Gastrocnemius medialis (tissue), 4 donors: ENCODE results near the gene METTL26. TPM values are rescaled to one million over a fixed set of nuclear protein-coding genes. Genes with fewer than 3 reads are reported as not detected.

Experiments used
- ATAC-seq, 2 donors: fragments of 150-250 bp; one replicate each; pipeline ENCODE4 v1.9.1; 2016
- DNase-seq, 2 donors: peaks; one replicate each; pipeline ENCODE4 v3.0.0-alpha.2; 2019
- H3K27ac ChIP-seq, 4 donors: fragments of 200-600 bp; sonication (generic); 1 replicate in 1 of 4; 2 replicates in 3 of 4; pipeline ENCODE4 v1.5.1; 2016 to 2018; ENCODE audit warnings: mild to moderate bottlenecking in 2 of 4, moderate library complexity in 1 of 4
- H3K27me3 ChIP-seq, 3 donors: fragments of 200-600 bp; sonication (generic) in 2 of 3; 1 replicate in 1 of 3; 2 replicates in 2 of 3; pipeline versions ENCODE4 v1.5.1 to v1.6.0; 2016 to 2019; ENCODE audit warnings: mild to moderate bottlenecking in 1 of 3, moderate library complexity in 1 of 3
- H3K36me3 ChIP-seq, 2 donors: fragments of 200-600 bp; sonication (generic) in 1 of 2; one replicate each; pipeline ENCODE4 v1.5.1; 2017 to 2018
- H3K4me1 ChIP-seq, 2 donors: fragments of 200-600 bp; sonication (generic) in 1 of 2; one replicate each; pipeline ENCODE4 v1.5.1; 2016 to 2017; ENCODE audit warnings: mild to moderate bottlenecking in 2 of 2
- H3K4me3 ChIP-seq, 4 donors: fragments of 200-600 bp; sonication (generic) in 3 of 4; 1 replicate in 1 of 4; 2 replicates in 3 of 4; pipeline ENCODE4 v1.5.1; 2016 to 2019; ENCODE audit warnings: mild to moderate bottlenecking in 2 of 4
- H3K9me3 ChIP-seq, 3 donors: fragments of 200-600 bp; sonication (generic) in 2 of 3; 1 replicate in 1 of 3; 2 replicates in 2 of 3; pipeline ENCODE4 v1.5.1; 2016 to 2019
- CTCF ChIP-seq, 5 experiments: fragments of 450-650 bp in 3 of 5; fragments of 200-600 bp in 2 of 5; sonication (generic) in 2 of 5; IDR thresholded peaks in 4 of 5; conservative IDR thresholded peaks in 1 of 5; 1 replicate in 4 of 5; 2 replicates in 1 of 5; pipeline ENCODE4 v1.5.1; 2016 to 2019; ENCODE audit warnings: antibody characterized with exemption in 5 of 5, mild to moderate bottlenecking in 3 of 5, moderate library complexity in 3 of 5
- POLR2A ChIP-seq, 2 donors: fragments of 450-650 bp; IDR thresholded peaks; one replicate each; pipeline ENCODE4 v1.6.1; 2017; ENCODE audit warnings: antibody characterized with exemption in 2 of 2, mild to moderate bottlenecking in 2 of 2, moderate library complexity in 2 of 2
- in situ Hi-C, 4 donors: fragments of 200-750 bp; cut with MboI; loops; one replicate each; pipeline versions ENCODE4 v1.15.0 to v1.8.0; 2017; ENCODE audit warnings: low sequenced_read_pairs in 4 of 4
- intact Hi-C: fragments of 100-400 bp; cut with DNase I; formaldehyde crosslinking; loops from one replicate; pipeline ENCODE4 v1.15.1; 2023; ENCODE audit warnings: low total_unique reads
- total RNA-seq, 4 donors: library from RNA; depleted of rRNA; stranded (reverse); fragments of >200 nt; gene quantifications; one replicate each; pipeline versions ENCODE4 v1.1.0 to v1.2.3, GENCODE V29; 2016

METTL26 gene
- total RNA-seq, 4 donors from 2014 or later = 114 to 212 (median 141) TPM

- ATAC-seq = no peak
- no peak overlapping the region for H3K4me3 ChIP-seq
Measured at GRCh38 chr16:595094-595528, 41.0 kb downstream of the METTL26 start.

GRCh38 chr16:593807-594206 lies 42.3 kb downstream of the METTL26 start:
- Histone ChIP-seq H3K4me3 (no peak overlapping the region), H3K4me1 (peaks cover 49 to 50% of the 10 kb centered on the region in 2 donors), H3K9me3 (no peaks in the 10 kb centered on the region), H3K27ac (peak overlapping the region; percentile 87 to 97 (median 95)), H3K27me3 (no peaks in the 10 kb centered on the region), H3K36me3 (no peaks in the 10 kb centered on the region)
- ATAC-seq (no peak), DNase-seq (no peak)
- TF ChIP-seq CTCF (IDR thresholded peaks at IDR 0.05 in 4 of 5, conservative IDR thresholded peaks at IDR 0.05 in 1 of 5) (no peak), POLR2A (IDR thresholded peaks at IDR 0.05) (no peak)
- in situ Hi-C loops = no loop called here
- intact Hi-C loops = no loop called here

More at GRCh38 chr16:595094-595528, 41.0 kb downstream of the METTL26 start:
- intact Hi-C loops (no loop called here), in situ Hi-C loops (no loop called here)
- Histone ChIP-seq H3K27ac (peak overlapping the region; percentile 87 to 97 (median 95)), H3K27me3 (no peaks in the 10 kb centered on the region), H3K9me3 (no peaks in the 10 kb centered on the region), H3K36me3 (no peaks in the 10 kb centered on the region), H3K4me1 (peaks cover 49 to 50% of the 10 kb centered on the region in 2 donors)
- no peak for DNase-seq
- TF ChIP-seq POLR2A (IDR thresholded peaks at IDR 0.05) = no peak
- no peak for TF ChIP-seq CTCF (IDR thresholded peaks at IDR 0.05 in 4 of 5, conservative IDR thresholded peaks at IDR 0.05 in 1 of 5)

- ATAC-seq (no peak), DNase-seq (peak in 1 of 2 donors; percentile 58)
- Histone ChIP-seq H3K27ac (peak overlapping the region; percentile 87 to 97 (median 95)), H3K4me1 (peaks cover 49 to 50% of the 10 kb centered on the region in 2 donors), H3K4me3 (peak overlapping the region in 2 of 4 donors; percentile 30 to 31), H3K9me3 (no peaks in the 10 kb centered on the region), H3K27me3 (no peaks in the 10 kb centered on the region), H3K36me3 (no peaks in the 10 kb centered on the region)
- intact Hi-C loops (no loop called here), in situ Hi-C loops (no loop called here)
- TF ChIP-seq POLR2A (IDR thresholded peaks at IDR 0.05) (no peak), CTCF (IDR thresholded peaks at IDR 0.05 in 4 of 5, conservative IDR thresholded peaks at IDR 0.05 in 1 of 5) (no peak)
Measured at GRCh38 chr16:593406-593805, 42.7 kb downstream of the METTL26 start.

- in situ Hi-C loops = no loop called here
- H3K9me3 ChIP-seq = no peaks in the 10 kb centered on the region
- TF ChIP-seq POLR2A (IDR thresholded peaks at IDR 0.05) (peak; percentile 52 to 61), CTCF (IDR thresholded peaks at IDR 0.05 in 4 of 5, conservative IDR thresholded peaks at IDR 0.05 in 1 of 5) (peak in 4 of 5 experiments; percentile 20 to 58 (median 38))
- H3K27me3 ChIP-seq = no peaks in the 10 kb centered on the region
- DNase-seq = peak; percentile 85 to 92
- peak overlapping the region; percentile 87 to 97 (median 95) for H3K27ac ChIP-seq
- H3K4me3 ChIP-seq = peak overlapping the region; percentile 30 to 80 (median 34)
- intact Hi-C loops = no loop called here
- peak; percentile 36 to 42 for ATAC-seq
- peaks cover 56 to 57% of the 10 kb centered on the region in 2 donors for H3K4me1 ChIP-seq
- H3K36me3 ChIP-seq = no peaks in the 10 kb centered on the region
Measured at GRCh38 chr16:592518-593306, 43.4 kb downstream of the METTL26 start.
